Measurements from ENCODE around the gene CDKN2B-AS1. TPM values are rescaled to one million over a fixed set of nuclear protein-coding genes. Genes with fewer than 3 reads are reported as not detected.

Gene CDKN2B-AS1
- total and polyA plus RNA-seq, 2 experiments from 2014 or later, result 0.14 TPM; not detected in 1

- Mint-ChIP-seq H3K36me3 (ENCODE audit: low read depth) (no peaks in the 10 kb centered on the region), H3K4me3 (no peak overlapping the region), H3K27ac (no peak overlapping the region), H3K9me3 (no peaks in the 10 kb centered on the region), H3K27me3 (ENCODE audit: insufficient read depth, low read depth, poor library complexity) (no peaks in the 10 kb centered on the region), H3K4me1 (no peaks in the 10 kb centered on the region)
- H3K4me1 ChIP-seq (ENCODE audit: insufficient read depth), result no peaks in the 10 kb centered on the region
- no peak overlapping the region for H3K4me2 ChIP-seq
- H3F3A ChIP-seq (replicated peaks; ENCODE audit: low read depth), result no peaks in the 10 kb centered on the region
- H4K20me1 ChIP-seq (replicated peaks; ENCODE audit: insufficient read depth), result no peaks in the 10 kb centered on the region
- no peak overlapping the region for H3K27ac ChIP-seq (ENCODE audit: low read depth)
- H3K9me2 ChIP-seq (ENCODE audit: insufficient read depth), result no peaks in the 10 kb centered on the region
- peak overlapping the region; percentile 24; the same call in 1 of the 2 replicates for H2AFZ ChIP-seq
- H3K4me3 ChIP-seq, result no peak overlapping the region
- H3K36me3 ChIP-seq (ENCODE audit: insufficient read depth), result no peaks in the 10 kb centered on the region
- DNase-seq (ENCODE audit: low spot score), result no peak
- H3K27me3 ChIP-seq (ENCODE audit: insufficient read depth), result no peaks in the 10 kb centered on the region
- H3K79me2 ChIP-seq (replicated peaks; ENCODE audit: insufficient read depth), result no peaks in the 10 kb centered on the region
- ATAC-seq, result no peak
- no peak for TF ChIP-seq EZH2 (IDR thresholded peaks at IDR 0.05; ENCODE audit: low read depth, unreplicated experiment)
- no peak for TF ChIP-seq REST (IDR thresholded peaks at IDR 0.05; ENCODE audit: unreplicated experiment)
- TF ChIP-seq CREB1 (CRISPR knock-in tag; IDR thresholded peaks at IDR 0.05; ENCODE audit: low read depth), result no peak
- no peak for TF ChIP-seq ETS1 (IDR thresholded peaks at IDR 0.05)
- no peak for TF ChIP-seq POLR2AphosphoS5 (IDR thresholded peaks at IDR 0.05; ENCODE audit: low read depth)
- no peak for TF ChIP-seq ZNF462 (CRISPR knock-in tag; IDR thresholded peaks at IDR 0.05)
- no peak for TF ChIP-seq NANOG (IDR thresholded peaks at IDR 0.05; ENCODE audit: borderline replicate concordance)
- no peak; a peak in 1 of 4 replicates for TF ChIP-seq CTCF (conservative IDR thresholded peaks at IDR 0.05; ENCODE audit: low read depth in 2 of 2)
- TF ChIP-seq ZNF331 (CRISPR knock-in tag; IDR thresholded peaks at IDR 0.05; ENCODE audit: low read depth), result no peak
Measured at GRCh38 chr9:22053178-22053577, 58.6 kb downstream of the CDKN2B-AS1 start.

Measured in GM23338 (cell line).